ENCODE results near the gene PARD6A.
A peak's percentile ranks its signal among the peaks of the same experiment; 100 is the strongest.

Gene PARD6A

DNA sequence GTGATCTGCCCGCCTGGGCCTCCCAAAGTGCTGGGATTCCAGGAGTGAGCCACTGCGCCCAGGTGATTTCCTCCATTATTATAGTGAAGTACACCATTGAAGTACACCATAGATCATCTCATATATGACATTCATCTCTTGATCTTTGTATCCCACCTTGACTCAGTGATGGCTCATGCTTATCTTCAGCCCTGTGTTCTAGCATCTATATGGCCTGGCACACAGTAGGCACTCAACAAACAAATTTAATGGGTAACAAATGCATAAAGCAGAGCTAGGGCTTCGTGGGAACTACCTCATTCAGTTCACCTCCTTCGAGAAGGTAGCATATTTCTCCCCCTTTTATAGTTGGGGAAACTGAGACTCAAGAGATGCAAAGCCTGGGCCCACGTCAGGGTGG is 4.8 kb downstream of the PARD6A start:
- no peak for DNase-seq (ENCODE audit: low read depth)
- H3K4me3 ChIP-seq (ENCODE audit: low read depth, low read length), result peak overlapping the region; percentile 67

DNA sequence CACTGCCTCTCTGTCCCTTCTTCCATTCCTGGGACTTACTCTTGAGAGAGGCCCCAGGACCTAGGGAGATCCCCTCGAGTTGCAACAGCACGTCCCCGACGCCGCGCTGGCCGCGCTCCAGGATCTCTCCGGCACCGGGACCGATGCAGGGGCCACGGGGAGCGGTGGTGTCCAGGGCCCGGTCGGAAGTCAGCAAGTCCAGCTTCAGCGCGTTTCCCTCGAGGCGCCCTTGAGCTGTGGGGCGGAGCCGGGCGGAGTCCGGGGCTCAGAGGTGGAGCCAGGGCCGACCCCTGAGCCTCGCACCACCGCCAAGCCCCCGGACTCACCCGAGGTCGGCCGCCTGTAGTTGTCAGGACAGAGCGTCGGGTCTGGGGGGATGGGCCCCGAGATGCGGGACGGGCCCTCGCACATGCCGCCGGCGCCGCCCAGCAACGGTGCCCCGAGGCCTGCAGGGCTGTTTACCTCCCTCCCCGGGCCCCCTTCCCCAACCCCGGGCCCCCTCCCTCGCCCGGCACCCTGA is 5.3 kb downstream of the PARD6A start:
- H3K4me3 ChIP-seq (ENCODE audit: low read depth, low read length), result peak overlapping the region; percentile 67
- no peak for DNase-seq (ENCODE audit: low read depth)

DNA sequence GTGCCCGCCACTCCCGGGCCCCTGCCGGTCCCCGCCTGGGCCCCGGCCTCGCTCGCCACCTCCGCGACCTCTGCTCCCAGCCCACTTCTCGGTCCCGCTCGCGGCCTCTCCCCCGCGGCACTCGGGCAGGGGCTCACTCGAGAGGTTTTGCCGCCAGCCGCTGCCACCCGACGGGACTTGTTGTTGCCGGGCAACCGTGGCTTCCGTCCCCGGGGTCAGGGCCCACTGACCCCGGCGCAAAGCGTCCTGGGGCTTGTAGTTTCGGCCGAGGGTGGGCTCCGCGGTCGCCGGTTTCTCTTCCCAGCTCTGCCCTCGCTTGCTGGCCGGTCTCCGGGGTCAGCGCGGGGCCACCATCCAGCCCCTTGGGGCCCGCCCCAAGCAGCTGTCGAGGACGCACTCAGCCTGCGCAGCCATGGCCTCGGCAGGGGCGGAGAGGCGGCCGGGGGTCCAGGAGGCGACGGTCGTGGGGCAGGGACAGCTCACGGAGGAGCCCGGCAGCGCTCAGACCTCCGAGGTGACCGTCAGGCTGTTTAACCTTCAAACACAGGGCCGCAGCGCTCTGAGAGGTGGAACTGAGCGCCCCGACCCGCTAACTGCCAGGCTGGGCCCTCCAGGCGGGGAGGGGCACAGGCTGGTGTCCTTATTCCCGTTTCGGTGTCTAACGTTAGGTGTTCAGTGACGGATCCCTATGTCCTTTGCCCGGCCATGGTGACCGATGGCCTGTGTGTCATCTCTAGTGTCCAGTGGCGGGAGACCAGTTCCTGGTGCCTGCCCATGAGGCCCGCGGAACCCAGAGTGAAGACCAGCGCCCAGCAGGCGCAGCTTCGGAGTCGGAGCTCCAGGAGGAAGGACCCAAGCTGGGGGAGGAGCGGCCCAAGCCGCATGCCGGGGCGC is 6.0 kb downstream of the PARD6A start, which contains the start of the genes C16orf86 and ENKD1:
Gene C16orf86 (plus strand): TSS at position 256 of the 894 bp plus-strand sequence. CDS start 157 bp downstream, at position 413.
Gene ENKD1 (minus strand): TSS at position 192 of the 894 bp plus-strand sequence. CDS start 308 bp downstream, outside the sequence.
- DNase-seq (ENCODE audit: low read depth), result no peak
- peak within 1 kb of the TSS; percentile 67 for H3K4me3 ChIP-seq (ENCODE audit: low read depth, low read length)

DNA sequence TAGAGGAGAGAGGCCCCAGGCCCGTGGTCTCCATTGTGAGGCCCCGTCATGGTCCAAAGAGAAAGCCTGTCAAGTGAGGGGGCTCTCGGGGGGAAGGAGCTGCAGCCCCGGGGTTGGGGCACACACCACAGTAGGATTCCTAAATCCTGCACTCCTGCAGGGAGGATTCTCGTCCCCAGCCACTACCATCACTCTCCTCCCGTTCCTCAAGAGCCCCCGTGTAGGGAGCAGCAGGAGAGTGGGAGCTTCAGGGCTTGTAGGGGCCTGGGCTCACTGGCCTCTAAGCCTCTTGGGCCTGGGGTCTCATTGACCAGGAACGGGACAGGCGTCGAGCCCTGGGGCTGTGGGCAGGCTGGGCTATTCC is 6.7 kb downstream of the PARD6A start:
- peak overlapping the region; percentile 67 for H3K4me3 ChIP-seq (ENCODE audit: low read depth, low read length)
- DNase-seq (ENCODE audit: low read depth), result no peak

DNA sequence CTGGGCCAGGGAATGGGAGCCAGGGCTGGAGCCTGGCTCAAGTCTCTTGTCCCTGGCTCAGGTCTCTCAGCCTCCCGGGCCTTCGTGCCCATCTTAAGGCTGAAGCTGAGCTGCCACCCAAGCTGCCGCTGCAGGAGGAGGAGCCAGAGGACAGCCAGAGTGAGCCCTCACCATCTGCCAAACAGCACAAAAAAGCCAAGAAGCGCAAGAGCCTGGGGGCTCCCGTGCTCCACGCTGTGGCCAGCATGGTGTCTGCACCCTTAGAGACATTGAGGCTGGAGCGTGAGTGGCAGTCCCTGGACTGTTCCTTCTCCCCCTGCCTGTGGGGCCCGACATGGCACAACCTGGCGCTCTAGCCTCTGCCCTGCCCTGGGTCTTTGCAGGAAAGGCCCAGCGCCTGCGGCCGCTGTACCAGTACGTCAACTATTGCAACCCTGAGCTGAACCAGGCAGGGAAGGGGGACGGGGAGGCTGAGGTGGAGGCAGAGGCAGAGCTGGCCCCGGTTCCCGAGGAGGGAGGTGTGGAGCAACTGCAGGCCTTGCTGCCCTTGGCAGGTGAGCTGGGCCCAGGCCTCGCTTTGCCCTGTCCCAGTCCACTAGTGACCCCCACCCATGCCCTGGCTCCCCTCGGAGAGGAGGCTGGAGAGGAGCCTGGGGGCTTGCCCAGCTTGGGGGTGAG is 7.2 kb downstream of the PARD6A start:
- DNase-seq (ENCODE audit: low read depth), result peak; percentile 68
- H3K4me3 ChIP-seq (ENCODE audit: low read depth, low read length), result peak overlapping the region; percentile 13

DNA sequence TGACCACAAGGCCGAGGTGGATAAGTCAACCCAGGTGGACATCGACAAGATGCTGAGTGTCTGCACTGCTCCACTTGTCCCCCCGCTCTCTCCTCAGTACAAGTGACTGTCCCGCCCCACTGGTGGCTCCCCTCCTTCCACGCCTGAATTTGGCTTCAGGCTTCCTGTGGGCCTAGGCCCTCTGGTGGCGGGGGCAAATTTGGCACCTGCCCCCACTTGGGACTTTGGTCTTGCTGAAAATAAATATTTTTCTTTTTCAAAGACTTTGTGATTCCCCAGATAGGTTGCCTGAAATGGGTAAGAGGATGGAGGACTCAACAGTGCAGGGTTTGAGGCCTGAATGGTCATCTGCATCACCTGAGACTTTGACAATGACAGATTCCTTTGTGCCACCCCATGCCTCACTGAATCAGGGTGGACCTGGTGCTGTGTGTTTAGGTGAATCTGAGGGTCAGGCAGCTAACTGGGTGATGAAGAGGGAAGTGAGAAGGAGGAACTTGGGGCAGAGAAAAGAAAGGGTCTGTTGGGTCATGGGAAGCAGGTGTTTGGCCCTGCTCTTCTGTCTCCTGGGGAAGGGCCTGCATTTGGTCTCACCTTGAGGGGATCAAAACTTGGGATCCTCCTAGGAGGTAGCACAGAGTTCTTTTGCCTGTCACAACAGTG is 7.9 kb downstream of the PARD6A start:
- H3K4me3 ChIP-seq (ENCODE audit: low read depth, low read length), result no peak overlapping the region
- DNase-seq (ENCODE audit: low read depth), result no peak

DNA sequence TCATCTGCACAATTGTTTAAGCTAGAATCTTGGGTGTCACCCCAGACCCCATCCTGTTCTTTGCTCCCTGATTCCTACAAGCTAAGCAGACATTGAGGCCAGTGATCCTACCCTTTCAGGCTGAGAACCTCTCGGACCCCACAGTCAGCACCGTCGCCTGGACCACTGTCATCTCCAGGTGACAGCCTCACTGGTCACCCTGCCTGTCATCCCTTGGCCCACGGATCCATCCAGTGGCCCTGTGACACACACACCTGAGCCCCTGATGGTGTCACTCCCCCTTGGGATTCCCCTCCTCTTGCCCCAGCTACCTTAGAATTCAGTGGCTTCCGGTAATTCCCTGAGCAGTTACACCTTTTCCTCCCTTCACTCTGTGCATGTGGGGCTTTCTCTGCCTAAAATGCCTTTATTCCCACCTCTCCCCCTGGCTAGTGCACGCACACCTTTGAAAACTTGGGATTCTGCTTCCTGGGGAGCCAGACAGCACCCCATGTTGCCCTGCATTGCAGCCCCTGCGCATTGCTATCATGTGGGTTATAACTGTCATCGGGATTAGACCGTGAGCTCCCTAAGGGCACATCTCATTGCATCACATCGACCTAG is 8.8 kb downstream of the PARD6A start:
- no peak overlapping the region for H3K4me3 ChIP-seq (ENCODE audit: low read depth, low read length)
- no peak for DNase-seq (ENCODE audit: low read depth)

DNA sequence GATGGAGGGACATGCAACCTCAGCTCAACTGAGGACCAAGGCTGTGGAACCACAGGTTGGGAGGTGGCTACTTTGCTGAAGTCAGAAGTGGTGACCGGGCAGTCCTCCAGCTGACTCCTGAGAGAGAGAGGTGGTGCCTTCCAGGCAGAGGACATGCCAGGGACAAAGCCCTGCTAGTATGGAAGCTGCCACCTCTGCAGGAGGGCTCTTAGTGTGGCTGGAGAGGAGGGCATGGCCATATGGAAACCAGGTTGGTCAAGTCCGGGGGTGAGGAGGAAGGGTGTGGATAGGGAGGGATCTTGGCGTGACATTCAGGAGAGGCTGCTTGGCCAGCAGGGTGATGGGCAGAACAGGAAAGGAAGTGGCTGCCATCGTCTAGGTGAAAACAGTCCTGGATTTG is 11.5 kb downstream of the PARD6A start:
- H3K4me3 ChIP-seq (ENCODE audit: low read depth, low read length), result no peak overlapping the region
- DNase-seq (ENCODE audit: low read depth), result no peak

DNA sequence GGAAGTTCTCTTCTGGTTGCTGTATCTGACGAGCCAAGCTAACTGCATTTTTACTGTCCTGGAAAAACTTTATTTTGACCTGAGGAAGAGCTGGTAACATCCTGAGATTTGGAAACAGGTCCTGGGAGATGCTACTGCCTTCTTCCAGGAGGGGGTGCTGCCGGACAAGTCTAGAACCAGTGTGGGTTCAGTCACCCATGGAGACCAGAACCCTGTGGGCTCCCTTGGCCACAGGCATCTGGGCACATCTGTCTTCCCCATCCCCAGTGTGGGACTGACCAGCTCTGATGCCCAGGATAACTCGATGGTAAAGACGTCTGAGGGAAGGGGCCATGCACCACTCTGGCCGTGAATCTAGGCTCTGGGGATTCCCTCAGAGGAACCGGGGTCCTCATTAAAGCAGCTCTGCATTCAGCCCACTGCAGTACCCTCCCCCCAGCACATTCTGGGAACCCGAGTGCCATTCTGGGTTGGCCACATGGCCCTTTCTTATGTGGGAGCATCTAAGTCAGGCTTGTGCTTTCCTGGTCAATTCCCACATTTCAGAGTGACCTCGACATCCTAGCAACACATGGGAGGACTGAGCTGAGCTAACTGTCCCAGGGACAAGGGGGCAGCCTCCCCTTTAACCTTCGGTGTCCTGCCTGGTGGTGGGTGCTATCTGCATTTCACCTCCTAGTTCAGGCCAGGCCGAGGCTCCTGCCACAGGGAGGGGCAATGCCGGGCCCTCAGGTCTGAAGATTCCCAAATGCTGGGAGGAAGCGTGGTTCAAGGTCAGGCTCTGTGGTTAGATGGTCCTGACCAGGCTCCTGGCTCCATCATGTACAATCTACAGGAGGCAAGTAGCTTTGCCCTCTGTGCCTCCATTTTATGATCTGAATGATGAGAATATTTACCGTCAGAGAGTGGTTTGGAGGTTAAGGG is 12.2 kb downstream of the PARD6A start:
- peak; percentile 22 for DNase-seq (ENCODE audit: low read depth)
- no peak overlapping the region for H3K4me3 ChIP-seq (ENCODE audit: low read depth, low read length)

DNA sequence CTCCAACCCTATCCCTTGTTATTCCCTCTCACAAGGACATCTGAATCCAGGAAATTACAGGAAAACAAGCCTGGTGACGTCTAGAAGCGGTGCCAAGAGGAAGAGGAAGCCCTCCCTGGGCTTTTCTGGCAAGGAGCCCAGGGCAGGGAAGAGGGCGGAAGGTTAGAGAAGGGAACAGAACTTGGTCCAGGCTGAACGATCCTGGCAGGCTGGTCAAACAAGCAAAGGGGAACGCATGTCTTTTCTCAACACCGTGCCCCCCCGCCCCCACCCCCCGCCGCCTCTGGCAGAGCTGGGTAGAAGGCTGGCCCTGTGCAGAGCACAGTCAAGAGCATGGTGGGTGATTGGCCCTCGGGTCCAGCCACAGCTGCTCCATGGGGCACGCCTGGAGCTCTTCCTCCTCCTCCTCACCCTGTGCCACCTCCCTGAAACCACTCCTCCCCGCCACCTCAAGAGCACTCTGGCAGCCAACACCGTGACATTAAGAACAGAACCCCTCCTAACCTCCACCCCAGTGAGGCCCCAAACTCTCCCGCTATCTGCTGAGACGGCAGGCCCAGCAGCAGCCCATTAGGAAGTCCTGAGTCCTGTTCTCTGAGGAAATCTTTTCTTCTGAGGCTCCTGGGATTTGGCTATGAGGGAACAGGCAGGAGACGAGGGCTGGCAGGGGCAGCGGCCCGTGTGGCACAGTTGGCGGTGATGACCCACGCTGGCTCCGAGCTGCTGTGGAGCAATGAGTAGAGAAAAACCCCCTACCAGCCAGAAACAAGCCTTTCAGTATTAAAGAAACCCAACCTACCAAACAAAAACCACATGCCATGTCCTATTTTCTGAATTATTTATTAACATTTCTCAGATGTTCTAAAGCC is 13.2 kb downstream of the PARD6A start:
- no peak overlapping the region for H3K4me3 ChIP-seq (ENCODE audit: low read depth, low read length)
- no peak for DNase-seq (ENCODE audit: low read depth)

DNA sequence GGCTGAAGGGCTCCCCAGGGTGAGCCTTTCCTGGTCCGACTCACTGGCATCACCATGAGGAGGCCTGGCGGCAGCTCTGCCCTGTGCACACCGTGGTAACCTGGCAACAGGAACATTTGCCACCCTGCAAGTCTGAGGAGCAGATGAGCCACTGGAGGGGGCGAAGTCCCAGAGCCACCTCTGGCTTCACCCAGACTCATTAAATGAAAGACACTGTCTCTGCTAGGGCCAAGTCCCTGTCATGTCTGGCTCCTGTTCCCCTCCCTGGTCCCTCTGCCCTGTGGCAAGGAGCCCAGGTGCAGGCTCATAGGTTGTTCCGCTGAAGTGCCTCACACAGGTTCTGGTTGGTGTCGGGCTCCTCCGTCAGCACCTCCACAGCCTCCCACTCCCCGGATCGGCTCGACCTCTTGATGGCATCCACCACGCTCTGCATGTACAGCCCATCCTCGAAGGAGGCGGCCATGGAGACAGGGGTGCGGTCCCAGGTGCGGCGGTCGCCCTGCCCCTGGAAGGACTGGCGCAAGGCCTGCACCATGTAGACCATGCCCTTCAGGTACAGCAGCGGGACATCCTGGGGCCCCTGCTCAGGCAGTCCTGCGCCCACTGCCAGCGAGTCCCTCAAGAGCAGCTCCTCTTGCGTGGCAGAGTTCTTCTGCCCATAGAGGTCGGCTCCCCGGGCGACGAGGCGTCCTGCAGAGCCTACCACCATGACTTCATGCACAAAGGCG is 14.3 kb downstream of the PARD6A start:
- no peak for DNase-seq (ENCODE audit: low read depth)
- no peak overlapping the region for H3K4me3 ChIP-seq (ENCODE audit: low read depth, low read length)

DNA sequence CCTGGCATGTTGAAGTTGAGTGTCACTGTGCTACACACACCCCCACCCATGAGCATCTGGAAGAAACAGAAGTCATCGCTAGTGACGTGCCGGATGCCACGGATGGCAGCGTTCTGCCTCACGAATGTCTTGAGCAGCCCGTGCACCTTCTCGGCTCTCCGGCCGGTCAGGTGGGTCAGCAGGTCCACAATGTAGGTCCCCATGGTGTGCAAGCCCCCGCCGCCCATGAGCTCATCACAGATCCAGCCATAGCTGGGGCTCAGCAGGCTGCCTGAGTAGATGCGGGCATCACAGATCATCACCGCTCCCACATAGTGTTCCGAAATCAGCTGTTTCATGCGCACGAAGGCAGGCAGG is 14.8 kb downstream of the PARD6A start:
- H3K4me3 ChIP-seq (ENCODE audit: low read depth, low read length), result no peak overlapping the region
- DNase-seq (ENCODE audit: low read depth), result no peak

DNA sequence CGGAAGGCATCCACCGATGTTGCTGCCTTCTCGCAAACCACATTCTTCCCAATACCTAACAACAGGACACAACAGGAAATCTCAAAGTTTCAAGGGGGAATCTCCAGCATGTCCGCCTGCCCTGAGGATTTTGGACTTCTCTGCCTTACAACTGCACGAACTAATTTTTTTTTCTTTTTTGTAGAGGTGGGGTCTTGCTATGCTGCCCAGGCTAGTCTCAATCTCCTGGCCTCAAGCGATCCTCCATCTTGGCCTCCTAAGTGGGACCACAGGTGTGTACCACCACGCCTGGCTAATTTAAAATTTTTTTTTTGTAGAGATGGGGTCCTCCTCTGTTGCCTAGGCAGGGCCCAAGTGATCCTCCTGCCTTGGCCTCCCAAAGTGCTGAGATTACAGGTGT is 15.2 kb downstream of the PARD6A start:
- no peak overlapping the region for H3K4me3 ChIP-seq (ENCODE audit: low read depth, low read length)
- no peak for DNase-seq (ENCODE audit: low read depth)

DNA sequence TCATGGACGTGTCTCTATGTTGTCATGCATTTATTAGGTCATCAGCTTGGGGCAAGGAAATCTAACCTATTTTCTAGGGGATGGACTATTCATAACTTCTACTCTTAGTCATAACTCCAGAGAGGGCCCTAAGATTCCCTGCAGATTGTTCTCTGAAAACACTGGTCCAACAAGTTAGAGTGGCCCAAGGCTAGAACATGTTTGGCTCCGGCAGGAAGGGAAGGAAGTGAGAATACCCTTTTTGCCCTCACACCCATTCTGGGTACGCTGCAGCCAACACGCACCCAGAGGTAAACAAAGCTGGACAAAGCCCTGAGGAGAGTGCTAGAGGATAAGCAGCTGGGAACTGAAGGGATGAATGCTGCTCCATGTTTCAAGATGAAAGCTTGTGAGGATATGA is 15.8 kb downstream of the PARD6A start:
- no peak overlapping the region for H3K4me3 ChIP-seq (ENCODE audit: low read depth, low read length)
- no peak for DNase-seq (ENCODE audit: low read depth)

DNA sequence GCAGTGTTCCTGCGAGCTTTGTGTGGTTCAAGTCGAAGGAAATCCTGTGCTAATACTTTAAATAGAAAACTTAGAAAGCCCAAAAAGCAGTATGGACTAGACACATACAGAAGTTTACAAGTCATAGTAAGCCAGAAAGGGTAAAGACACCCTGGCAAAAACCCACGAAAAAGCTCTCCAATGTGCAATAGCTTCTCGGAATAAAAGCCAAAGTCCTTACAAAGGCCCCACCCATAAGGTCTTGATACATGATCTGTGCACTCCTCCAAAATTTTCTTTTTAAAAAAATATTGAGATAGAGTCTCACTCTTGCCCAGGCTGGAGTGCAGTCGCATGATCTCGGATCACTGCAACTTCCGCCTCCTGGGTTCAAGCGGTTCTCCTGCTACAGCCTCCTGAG is 16.2 kb downstream of the PARD6A start:
- no peak for DNase-seq (ENCODE audit: low read depth)
- H3K4me3 ChIP-seq (ENCODE audit: low read depth, low read length), result no peak overlapping the region

DNA sequence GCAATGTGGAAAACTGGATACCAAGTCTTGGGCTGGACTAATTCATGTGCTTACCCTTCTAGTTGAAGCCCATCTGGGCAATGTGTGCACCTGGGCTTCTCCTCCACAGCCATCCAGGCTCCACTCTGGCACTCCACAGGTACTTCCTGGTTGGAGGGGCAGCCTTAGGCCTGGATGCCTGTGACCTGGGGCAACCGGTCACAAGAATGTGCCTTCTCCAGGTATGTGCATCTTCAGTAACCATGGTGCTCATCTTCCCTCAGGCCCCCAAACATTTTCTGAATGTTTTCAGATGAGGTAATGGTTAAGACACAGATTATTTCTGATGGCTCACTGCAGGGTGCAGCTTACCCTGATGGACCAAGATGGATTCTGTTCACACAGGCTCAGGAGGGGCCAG is 17.0 kb downstream of the PARD6A start:
- H3K4me3 ChIP-seq (ENCODE audit: low read depth, low read length), result no peak overlapping the region
- DNase-seq (ENCODE audit: low read depth), result no peak

DNA sequence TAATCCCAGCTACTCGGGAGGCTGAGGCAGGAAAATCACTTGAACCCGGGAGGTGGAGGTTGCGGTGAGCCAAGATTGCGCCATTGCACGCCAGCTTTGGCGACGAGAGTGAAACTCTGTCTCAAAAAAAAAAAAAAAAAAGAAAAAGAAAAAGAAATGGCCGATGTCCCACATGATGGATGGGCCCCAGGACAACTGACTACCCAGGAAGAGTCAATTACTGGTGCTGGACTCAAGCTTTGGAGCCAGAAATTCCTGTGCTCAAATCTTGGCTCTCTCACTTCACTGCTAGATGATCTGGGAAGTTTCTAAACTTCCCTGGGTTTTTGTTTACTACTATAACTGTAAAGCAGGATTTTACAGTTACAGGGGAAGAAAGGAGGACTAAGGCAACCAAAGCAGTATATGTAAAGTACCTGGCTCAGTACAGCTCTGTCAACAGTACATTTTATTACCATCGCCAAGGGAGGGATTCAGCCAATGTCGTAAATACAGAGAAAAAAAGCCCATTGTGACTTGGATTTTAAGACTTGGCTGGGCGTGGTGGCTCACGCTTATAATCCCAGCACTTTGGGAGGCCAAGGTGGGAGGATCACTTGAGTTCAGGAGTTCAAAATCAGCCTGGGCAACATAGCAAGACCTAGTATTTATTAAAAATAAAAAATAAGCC is 17.7 kb downstream of the PARD6A start:
- no peak for DNase-seq (ENCODE audit: low read depth)

More for the DNA sequence above, 17.7 kb downstream of the PARD6A start:
- H3K4me3 ChIP-seq (ENCODE audit: low read depth, low read length), result no peak overlapping the region

Measured in skeletal muscle cell (primary cell).